HG02798 (cell line): ENCODE data around the gene LINC01488.

ENCODE experiments used
- ATAC-seq: cut with Tn5 transposase; IDR thresholded peaks from one replicate; pipeline ENCODE4 v1.9.1; 2021; ENCODE audit warnings: mild to moderate bottlenecking; ENCODE audit not compliant: unreplicated experiment, poor library complexity

LINC01488 gene

DNA sequence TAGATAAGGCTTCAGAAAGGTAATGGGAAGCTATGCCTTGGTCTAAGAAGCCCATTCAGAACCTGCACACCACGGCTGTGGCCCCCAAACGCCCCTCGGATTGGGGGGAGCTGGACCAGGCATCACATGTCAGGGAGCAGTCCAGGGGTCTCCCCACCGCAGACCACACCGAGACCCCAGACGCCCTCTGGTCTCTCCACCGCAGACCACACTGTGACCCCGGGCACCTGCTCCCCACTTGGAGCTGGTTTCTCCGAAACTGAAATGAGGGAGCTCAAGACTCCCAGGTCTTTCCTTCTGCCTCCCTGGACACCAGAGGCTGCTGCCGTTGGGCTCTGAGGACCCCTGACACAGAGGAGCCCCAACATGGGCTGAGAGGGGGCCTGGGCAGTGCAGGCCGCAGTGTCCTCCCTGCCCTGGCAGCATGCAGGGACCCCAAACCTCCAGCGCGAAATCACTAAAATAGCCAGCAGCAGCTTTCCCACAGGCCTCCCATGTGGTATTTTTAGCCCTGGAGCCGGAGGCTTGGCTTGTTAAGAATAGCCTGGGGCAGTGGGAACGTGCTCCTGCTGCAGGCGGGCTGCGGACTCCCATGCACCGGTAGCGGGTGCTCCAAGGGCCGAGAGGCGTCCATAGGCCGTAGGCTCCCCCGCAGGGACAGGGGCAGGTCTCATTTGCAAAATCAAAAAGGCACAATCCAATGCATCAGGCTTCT lies 7.7 kb downstream of the LINC01488 start:
- no peak for ATAC-seq

- ATAC-seq: no peak
These were observed 8.4 kb downstream of the LINC01488 start for GRCh38 chr11:69489746-69490365.

DNA sequence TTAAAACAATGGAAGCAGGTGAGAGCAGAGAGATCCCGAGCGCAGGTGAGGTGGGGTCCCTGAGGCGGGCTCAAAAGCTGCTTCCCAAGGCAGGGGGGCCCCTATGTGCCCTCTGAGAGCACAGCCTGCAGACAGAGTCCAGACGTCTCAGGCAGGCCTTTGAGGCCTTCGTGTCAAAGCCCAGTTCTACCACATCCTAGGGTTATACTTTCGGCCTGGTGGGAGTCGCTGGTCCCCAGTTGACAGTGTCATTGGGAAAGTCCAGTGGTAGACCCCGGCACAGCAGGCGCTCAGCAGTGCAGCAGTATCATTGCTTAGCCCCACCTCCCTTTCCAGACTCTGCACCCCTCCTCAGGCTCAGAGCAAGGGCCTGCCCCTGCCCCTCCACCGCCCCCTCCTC lies 9.1 kb downstream of the LINC01488 start:
- no peak for ATAC-seq

- ATAC-seq: no peak
These were observed 9.9 kb downstream of the LINC01488 start for GRCh38 chr11:69491071-69492031.

- ATAC-seq: no peak
These were observed 10.9 kb downstream of the LINC01488 start for GRCh38 chr11:69492201-69492991.

DNA sequence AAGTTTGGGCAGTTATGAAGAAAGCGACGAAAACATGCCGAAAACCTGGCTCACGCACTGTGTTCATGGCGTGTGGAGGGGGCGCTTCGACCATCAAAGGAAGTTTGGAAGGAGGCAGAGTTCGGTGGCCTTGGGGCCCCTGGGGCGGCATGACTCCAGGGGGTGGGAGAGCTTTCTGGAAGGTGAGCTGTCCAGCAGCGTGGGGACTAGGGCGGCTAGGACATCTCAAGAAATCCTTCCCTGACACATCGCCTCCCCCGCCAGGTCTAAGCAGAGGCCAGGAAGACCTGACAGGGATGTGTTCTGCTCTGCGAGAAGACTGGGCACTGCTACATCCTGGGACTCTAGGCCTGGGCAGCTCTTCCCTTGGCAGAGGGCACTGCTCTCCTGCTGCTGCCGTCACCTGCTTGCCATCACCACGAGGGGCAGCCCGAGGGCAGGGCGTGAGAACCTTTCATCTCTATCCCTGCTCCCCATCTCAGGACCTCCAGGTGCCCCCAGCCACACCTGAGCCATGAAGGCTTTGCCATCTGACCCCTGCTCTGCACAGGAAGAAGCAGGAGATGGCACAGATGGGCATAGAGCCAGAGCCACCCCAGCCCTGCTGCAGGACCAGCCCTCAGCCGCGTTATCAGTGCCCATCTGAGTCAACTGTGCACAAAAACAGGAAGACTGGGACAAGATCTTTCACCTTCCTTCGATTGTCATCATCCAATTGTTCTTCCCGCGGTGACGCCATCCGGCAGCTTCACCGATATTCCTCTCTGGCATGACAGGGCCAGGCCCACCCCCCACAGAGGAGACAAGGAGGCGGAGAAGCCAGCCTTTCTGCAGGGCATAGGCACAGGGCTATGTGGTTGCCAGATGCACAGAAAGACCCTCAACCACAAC lies 12.7 kb downstream of the LINC01488 start:
- ATAC-seq: no peak

- no peak for ATAC-seq
These were observed 13.4 kb downstream of the LINC01488 start for GRCh38 chr11:69494851-69495250.

GRCh38 chr11:69495441-69496201 lies 14.2 kb downstream of the LINC01488 start:
- no peak for ATAC-seq

DNA sequence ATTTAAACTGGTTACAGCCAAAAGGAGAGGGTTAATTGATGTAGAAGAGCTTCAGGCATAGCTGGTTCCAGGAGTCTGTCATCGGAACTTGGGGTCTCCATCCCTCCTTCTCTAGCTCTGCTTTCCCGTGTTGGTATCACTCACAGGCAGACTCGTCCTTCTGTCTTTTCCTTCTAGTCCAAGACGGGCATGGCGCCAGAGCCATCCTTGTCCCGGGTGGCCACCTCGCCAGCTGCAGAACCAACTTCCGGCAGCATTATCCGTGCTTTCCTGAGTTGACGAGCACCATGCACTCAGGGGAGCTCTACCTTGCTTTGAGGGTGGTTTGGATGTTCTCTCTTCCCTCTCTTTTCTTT lies 14.7 kb downstream of the LINC01488 start:
- ATAC-seq: no peak

GRCh38 chr11:69496631-69497220 lies 15.3 kb downstream of the LINC01488 start:
- no peak for ATAC-seq

- ATAC-seq: no peak
These were observed 15.8 kb downstream of the LINC01488 start for GRCh38 chr11:69497221-69497787.

DNA sequence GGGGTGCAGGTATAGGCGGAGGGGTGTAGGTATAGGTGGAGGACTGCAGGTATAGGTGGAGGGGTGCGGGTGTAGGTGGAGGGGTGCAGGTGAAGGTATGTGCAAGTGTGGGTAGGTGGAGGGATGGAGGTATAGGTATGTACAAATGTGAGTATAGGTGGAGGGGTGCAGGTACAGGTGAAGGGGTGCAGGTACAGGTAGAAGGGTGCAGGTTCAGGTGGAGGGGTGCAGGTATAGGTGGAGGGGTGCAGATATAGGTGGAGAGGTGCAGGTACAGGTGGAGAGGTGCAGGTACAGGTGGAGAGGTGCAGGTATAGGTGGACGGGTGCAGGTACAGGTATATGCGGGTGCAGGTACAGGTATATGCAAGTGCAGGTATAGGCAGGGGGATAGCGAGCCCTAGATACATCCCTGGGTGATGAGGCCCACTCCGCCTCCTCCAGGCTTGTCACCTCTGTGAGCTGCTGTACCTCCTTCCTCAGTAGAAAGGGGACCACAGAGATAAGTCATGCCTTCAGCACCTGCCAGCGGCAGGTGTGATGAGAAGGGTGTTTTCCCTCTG lies 17.2 kb downstream of the LINC01488 start:
- ATAC-seq: no peak

GRCh38 chr11:69499186-69499917 lies 17.9 kb downstream of the LINC01488 start:
- ATAC-seq: no peak

DNA sequence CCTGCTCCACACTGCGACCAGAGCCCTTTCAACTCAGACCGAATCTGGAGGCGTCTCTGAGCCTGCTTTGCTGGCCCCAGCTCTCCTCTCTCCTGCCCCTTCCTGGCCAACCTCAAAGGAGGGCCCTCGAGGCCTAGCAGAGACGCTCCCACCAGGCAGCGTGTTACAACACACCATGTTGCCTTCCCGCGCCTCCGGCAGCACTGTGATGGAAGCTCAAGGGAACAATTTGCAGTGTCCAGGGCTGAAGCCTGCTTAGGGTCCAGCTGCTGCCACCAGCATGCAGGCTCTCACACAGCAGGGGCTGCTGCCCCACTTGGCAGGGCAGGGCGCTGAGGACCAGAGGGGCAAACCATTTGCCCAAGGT lies 18.4 kb downstream of the LINC01488 start:
- ATAC-seq: no peak

DNA sequence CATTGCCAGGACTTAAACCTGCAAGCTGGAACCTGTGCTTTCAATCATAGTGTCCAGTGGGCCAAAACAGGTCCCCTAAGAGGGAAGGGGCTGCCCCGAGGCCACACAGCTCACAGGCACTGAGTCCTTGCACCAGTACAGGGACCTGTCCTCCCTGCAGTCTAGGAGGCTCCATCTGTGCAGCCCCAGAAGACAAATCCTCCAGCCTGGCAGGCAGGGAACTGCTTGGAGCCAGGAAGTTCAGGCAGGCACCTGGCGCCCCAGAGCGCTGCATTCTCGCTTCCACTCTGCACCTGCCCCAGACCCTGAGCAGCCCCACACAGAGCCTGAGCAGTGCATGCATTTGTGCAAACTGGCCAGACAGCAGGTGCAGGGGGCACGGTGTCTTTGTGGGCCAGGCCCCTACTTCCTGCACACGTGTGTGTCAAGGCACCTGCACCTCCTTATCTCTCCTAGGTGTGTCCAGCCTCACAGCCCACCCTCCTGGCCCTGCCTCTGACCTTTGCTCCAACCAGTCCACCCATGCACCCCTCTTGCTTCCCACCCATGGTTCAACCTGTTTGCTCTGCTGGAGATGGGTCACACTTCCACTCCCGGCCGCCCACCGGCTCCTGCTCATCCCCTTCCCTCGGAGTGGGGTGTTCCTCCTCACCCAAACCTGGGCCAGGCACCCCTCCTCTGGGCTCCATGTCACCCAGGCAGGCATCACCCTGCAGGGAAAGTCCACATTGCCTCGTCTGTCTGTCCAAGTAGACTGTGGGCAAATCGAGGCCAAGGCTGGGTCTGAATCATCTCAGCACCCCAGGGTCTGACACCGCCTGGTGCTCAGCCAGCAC lies 19.0 kb downstream of the LINC01488 start:
- no peak for ATAC-seq

DNA sequence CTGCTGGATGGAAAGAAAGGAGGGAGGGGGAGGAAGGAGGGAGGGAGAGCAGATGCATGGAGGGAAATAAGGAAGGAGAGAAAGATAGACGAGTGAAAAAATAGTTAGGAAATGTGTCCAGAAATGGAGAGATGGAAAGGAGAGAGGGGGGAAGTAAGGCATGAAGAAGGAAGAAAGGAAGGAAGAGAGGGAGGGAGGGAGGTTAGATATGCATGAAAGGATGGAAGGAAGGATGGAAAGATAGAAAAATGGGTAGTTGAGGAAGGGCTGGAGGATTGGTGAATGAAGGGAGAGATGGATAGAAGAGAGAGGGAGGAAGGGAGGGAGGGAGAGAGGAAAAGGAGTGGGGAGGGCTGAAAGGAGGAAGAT lies 19.6 kb downstream of the LINC01488 start:
- no peak for ATAC-seq
